NCI-H774 (cell line): ENCODE results near the gene ARID1A.
A peak's percentile ranks its signal among the peaks of the same experiment; 100 is the strongest.
"Not testable (repeated sequence)": the region's sequence is repeated elsewhere in the genome, so short reads cannot be mapped to it uniquely, and the experiment has no call there.

Experiments
- DNase-seq: peaks from one replicate; lab custom pipeline; 2025; lab: John Stamatoyannopoulos, UW

ARID1A gene

GRCh38 chr1:26788515-26788785 is 92.6 kb downstream of the ARID1A start:
- DNase-seq: no peak

- peak; percentile 46 for DNase-seq
These were observed 93.2 kb downstream of the ARID1A start for GRCh38 chr1:26788836-26789611.

GRCh38 chr1:26789612-26789865 is 93.7 kb downstream of the ARID1A start:
- DNase-seq: no peak

- no peak for DNase-seq
These were observed 94.1 kb downstream of the ARID1A start for GRCh38 chr1:26789931-26790330.

- no peak for DNase-seq
These were observed 94.7 kb downstream of the ARID1A start for GRCh38 chr1:26790551-26790953.

GRCh38 chr1:26791148-26791547 is 95.3 kb downstream of the ARID1A start:
- no peak for DNase-seq

- DNase-seq: no peak
These were observed 95.8 kb downstream of the ARID1A start for GRCh38 chr1:26791626-26792025.

GRCh38 chr1:26792924-26793323 is 97.1 kb downstream of the ARID1A start:
- no peak for DNase-seq

GRCh38 chr1:26794391-26794790 is 98.6 kb downstream of the ARID1A start:
- no peak for DNase-seq

GRCh38 chr1:26797627-26798026 is 101.8 kb downstream of the ARID1A start:
- no peak for DNase-seq

- no peak for DNase-seq
These were observed 103.8 kb downstream of the ARID1A start for GRCh38 chr1:26799479-26800142.

- DNase-seq: not testable (repeated sequence)
These were observed 108.1 kb downstream of the ARID1A start for GRCh38 chr1:26803932-26804331.

- not testable (repeated sequence) for DNase-seq
These were observed 114.3 kb downstream of the ARID1A start for GRCh38 chr1:26810105-26810504.

- DNase-seq: no peak
These were observed 115.2 kb downstream of the ARID1A start for GRCh38 chr1:26811057-26811456.

- no peak for DNase-seq
These were observed 115.9 kb downstream of the ARID1A start for GRCh38 chr1:26811708-26812107.

GRCh38 chr1:26814377-26814776 is 118.6 kb downstream of the ARID1A start:
- no peak for DNase-seq

- no peak for DNase-seq
These were observed 119.1 kb downstream of the ARID1A start for GRCh38 chr1:26814893-26815292.

GRCh38 chr1:26820784-26821269 is 125.0 kb downstream of the ARID1A start:
- no peak for DNase-seq

GRCh38 chr1:26822737-26823395 is 127.1 kb downstream of the ARID1A start:
- DNase-seq: no peak

- DNase-seq: no peak
These were observed 128.9 kb downstream of the ARID1A start for GRCh38 chr1:26824731-26825130.

GRCh38 chr1:26826261-26827105 is 130.7 kb downstream of the ARID1A start, which contains the start of gene ZDHHC18:
Gene ZDHHC18, plus strand, starts transcription at chr1:26826688. Its CDS starts 117 bp downstream, at chr1:26826805.
- peak; percentile 23 for DNase-seq

GRCh38 chr1:26827106-26827604 is 131.3 kb downstream of the ARID1A start:
- no peak for DNase-seq
